HCT116 (cell line): Measurements from ENCODE around the gene DPY19L2. TPM values are rescaled to one million over a fixed set of nuclear protein-coding genes. Genes with fewer than 3 reads are reported as not detected.
"Not testable (repeated sequence)": the region's sequence is repeated elsewhere in the genome, so short reads cannot be mapped to it uniquely, and the experiment has no call there.

Experiments
- ATAC-seq: fragments of 200-7000 bp; cut with Tn5 transposase; 2 replicates; pipeline ENCODE4 v1.9.1; 2020; ENCODE audit warnings: mild to moderate bottlenecking, moderate library complexity
- BruUV-seq: library from RNA; stranded (reverse); fragments of 400-500 nt; replicated peaks from 2 replicates; lab custom pipeline; 2021; lab: Mats Ljungman, UMichigan
- CTCF ChIA-PET: fragments of 300-600 bp; sonication (Branson Sonifier 250); formaldehyde crosslinking; loops from one replicate; lab custom pipeline; 2021; ENCODE audit warnings: antibody characterized with exemption; lab: Charles Lee
- POLR2A ChIA-PET: fragments of 300-600, 350-600 bp; sonication (Branson Sonifier 250); formaldehyde crosslinking; loops from one replicate; lab custom pipeline; 2021; ENCODE audit warnings: antibody characterized with exemption; lab: Charles Lee
- RAD21 ChIA-PET, 2 experiments: fragments of 300-600 bp; sonication (Branson Sonifier 250); formaldehyde crosslinking; loops; one replicate each; lab custom pipeline; 2023; ENCODE audit warnings: low total read pairs in 2 of 2; ENCODE audit not compliant: uncharacterized antibody in 2 of 2, unreplicated experiment in 2 of 2, low non-redundant PET in 1 of 2; lab: Charles Lee
- DNase-seq: peaks from one replicate; pipeline ENCODE4 v3.0.0-alpha.2; 2010; ENCODE audit warnings: low read depth, low spot score
- H2AFZ ChIP-seq: fragments of 200-600 bp; shearing (Covaris generic), sonication (generic); 2 replicates; pipeline ENCODE4 v1.6.1; 2017; ENCODE audit warnings: low read depth, mixed run types, mixed read lengths, antibody characterized with exemption, low read length; ENCODE audit not compliant: poor library complexity, severe bottlenecking
- H3K27ac ChIP-seq: 2 replicates; pipeline ENCODE4 v1.5.1; 2012; ENCODE audit warnings: low read depth, low read length
- H3K27me3 ChIP-seq: fragments of 200-600 bp; sonication (generic); 2 replicates; pipeline ENCODE4 v1.6.1; 2016; ENCODE audit warnings: mixed run types, low read length, mixed read lengths; ENCODE audit not compliant: insufficient read depth
- H3K36me3 ChIP-seq, 2 experiments: fragments of 200-500 bp in 1 of 2; fragments of 200-600 bp in 1 of 2; sonication (Bioruptor generic) in 1 of 2; sonication (generic) in 1 of 2; 2 replicates each; pipeline versions ENCODE4 v1.5.1 to v1.6.1; 2014 to 2016; ENCODE audit warnings: low read length in 2 of 2, inconsistent platforms in 1 of 2, mixed read lengths in 1 of 2, mixed run types in 1 of 2; ENCODE audit not compliant: insufficient read depth in 2 of 2, control insufficient read depth in 1 of 2
- H3K4me1 ChIP-seq, 2 experiments: fragments of 200-600 bp in 1 of 2; sonication (generic) in 1 of 2; 2 replicates each; pipeline versions ENCODE4 v1.5.1 to v1.6.1; 2012 to 2017; ENCODE audit warnings: low read length in 2 of 2, inconsistent platforms in 1 of 2, mild to moderate bottlenecking in 1 of 2, mixed read lengths in 1 of 2, mixed run types in 1 of 2, moderate library complexity in 1 of 2; ENCODE audit not compliant: insufficient read depth in 2 of 2, control insufficient read depth in 1 of 2
- H3K4me2 ChIP-seq: fragments of 200-600 bp; sonication (generic); 2 replicates; pipeline ENCODE4 v1.6.1; 2017; ENCODE audit warnings: mixed run types, low read length, mixed read lengths
- H3K4me3 ChIP-seq, 2 experiments: fragments of 200-600 bp in 1 of 2; sonication (generic) in 1 of 2; replicated peaks in 1 of 2; 2 replicates each; pipeline ENCODE4 v1.5.1; 2011 to 2016; ENCODE audit warnings: low read length in 2 of 2, control low read depth in 1 of 2, low read depth in 1 of 2, mild to moderate bottlenecking in 1 of 2, mixed read lengths in 1 of 2, mixed run types in 1 of 2
- H3K79me2 ChIP-seq: fragments of 200-600 bp; sonication (generic); 2 replicates; pipeline ENCODE4 v1.6.1; 2017; ENCODE audit warnings: mild to moderate bottlenecking, mixed run types, low read length, moderate library complexity, mixed read lengths; ENCODE audit not compliant: insufficient read depth
- H3K9ac ChIP-seq: fragments of 200-600 bp; sonication (generic); 2 replicates; pipeline ENCODE4 v1.6.1; 2016; ENCODE audit warnings: low read length, mixed read lengths
- H3K9me2 ChIP-seq: fragments of 200-600 bp; sonication (generic), shearing (Covaris generic); 2 replicates; pipeline ENCODE4 v1.6.1; 2017; ENCODE audit warnings: mixed run types, mild to moderate bottlenecking, moderate library complexity; ENCODE audit not compliant: insufficient read depth
- H3K9me3 ChIP-seq, 2 experiments: fragments of 200-500 bp in 1 of 2; fragments of 200-600 bp in 1 of 2; sonication (Bioruptor generic) in 1 of 2; sonication (generic) in 1 of 2; 2 replicates each; pipeline ENCODE4 v1.6.1; 2014 to 2017; ENCODE audit warnings: low read length in 2 of 2, mixed read lengths in 2 of 2, inconsistent platforms in 1 of 2, low read depth in 1 of 2, mild to moderate bottlenecking in 1 of 2, mixed run types in 1 of 2, moderate library complexity in 1 of 2; ENCODE audit not compliant: control insufficient read depth in 1 of 2, insufficient read depth in 1 of 2
- H4K20me1 ChIP-seq: fragments of 200-600 bp; sonication (generic), shearing (Covaris generic); 2 replicates; pipeline ENCODE4 v1.6.1; 2017; ENCODE audit warnings: mixed run types, mild to moderate bottlenecking, moderate library complexity; ENCODE audit not compliant: insufficient read depth
- CBX3 ChIP-seq: IDR thresholded peaks from 2 replicates; pipeline ENCODE4 v1.6.1; 2012; ENCODE audit warnings: low read depth
- CTCF ChIP-seq, 3 experiments: fragments of 200-600 bp in 1 of 3; sonication (generic) in 1 of 3; IDR thresholded peaks in 2 of 3; conservative IDR thresholded peaks in 1 of 3; 2 replicates each; pipeline ENCODE4 v1.5.1; 2012 to 2017; ENCODE audit warnings: low read depth in 2 of 3, low read length in 2 of 3, antibody characterized with exemption in 1 of 3, borderline replicate concordance in 1 of 3, control low read depth in 1 of 3, mild to moderate bottlenecking in 1 of 3, mixed read lengths in 1 of 3, mixed run types in 1 of 3, moderate library complexity in 1 of 3; ENCODE audit not compliant: insufficient read depth in 1 of 3
- ELF1 ChIP-seq: IDR thresholded peaks from 2 replicates; pipeline ENCODE4 v1.6.1; 2012; ENCODE audit warnings: low read depth, borderline replicate concordance
- REST ChIP-seq: IDR thresholded peaks from 2 replicates; pipeline ENCODE4 v1.6.1; 2012; ENCODE audit warnings: low read depth
- intact Hi-C: fragments of 100-400 bp; cut with micrococcal nuclease; formaldehyde crosslinking; loops from 2 replicates; pipeline ENCODE4 v1.10.0; 2022
- total RNA-seq: library from RNA; stranded (reverse); gene quantifications from one replicate; pipeline ENCODE4 v1.2.1, GENCODE V29; 2021; ENCODE audit not compliant: unreplicated experiment
- TF ChIP-seq, protein P1 (sequence below): IDR thresholded peaks from 2 replicates; pipeline ENCODE4 v1.6.1; 2012

Gene DPY19L2
- total RNA-seq, 1 experiment from 2014 or later: not detected

- TF ChIP-seq REST (no peak), ELF1 (no peak), CTCF (IDR thresholded peaks at IDR 0.05 in 2 of 3, conservative IDR thresholded peaks at IDR 0.05 in 1 of 3; ENCODE audit: borderline replicate concordance in 1 of 3, insufficient read depth in 1 of 3, low read depth in 2 of 3, low read length in 2 of 3) (no peak), CBX3 (no peak)
- TF ChIP-seq, protein P1, sequence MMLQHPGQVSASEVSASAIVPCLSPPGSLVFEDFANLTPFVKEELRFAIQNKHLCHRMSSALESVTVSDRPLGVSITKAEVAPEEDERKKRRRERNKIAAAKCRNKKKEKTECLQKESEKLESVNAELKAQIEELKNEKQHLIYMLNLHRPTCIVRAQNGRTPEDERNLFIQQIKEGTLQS: no peak
Measured at GRCh38 chr12:63706336-63706735, 38.0 kb upstream of the DPY19L2 start (continued).

DNA sequence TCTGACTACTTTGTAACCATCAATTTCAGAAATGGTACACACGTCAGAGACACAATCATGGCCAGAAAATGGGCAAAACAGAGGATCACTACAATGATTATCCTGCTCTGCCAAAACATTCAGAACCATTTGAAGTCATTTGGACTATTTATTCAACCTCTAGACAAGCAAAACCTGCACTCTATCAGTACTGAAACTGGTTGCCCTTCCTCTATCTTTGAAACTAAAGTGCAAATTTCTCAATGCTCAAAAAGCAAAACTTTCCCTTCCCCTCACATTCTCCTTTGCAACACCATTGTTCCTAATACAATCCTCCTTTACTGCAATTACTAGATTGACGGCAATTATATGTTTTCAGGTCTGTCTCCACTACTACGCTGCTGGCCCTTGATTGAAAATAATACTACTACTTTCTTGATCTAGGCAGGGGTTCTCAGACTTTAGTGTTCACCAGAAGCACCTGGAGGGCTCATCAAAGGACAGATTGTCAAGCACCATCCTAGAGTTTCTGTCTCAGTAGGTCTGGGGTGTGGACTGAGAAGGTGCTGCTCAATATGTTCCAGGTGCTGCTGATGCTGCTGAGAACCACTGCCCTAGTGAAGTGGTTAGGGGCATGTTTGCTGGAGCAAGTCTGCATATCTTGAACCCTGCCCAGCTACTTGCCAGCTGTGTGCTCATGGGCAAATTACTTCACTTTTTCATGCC is 31.5 kb upstream of the DPY19L2 start:
- H3K4me2 ChIP-seq, DNase-seq, BruUV-seq, H3K4me3 ChIP-seq, CTCF ChIA-PET, H4K20me1 ChIP-seq, H3K27ac ChIP-seq, H3K27me3 ChIP-seq, H3K79me2 ChIP-seq, RAD21 ChIA-PET, intact Hi-C loops, H3K4me1 ChIP-seq, H3K9me3 ChIP-seq, H3K9me2 ChIP-seq, H3K36me3 ChIP-seq, H2AFZ ChIP-seq, POLR2A ChIA-PET, ATAC-seq, H3K9ac ChIP-seq: not testable (repeated sequence)

- DNase-seq, ATAC-seq, POLR2A ChIA-PET: not testable (repeated sequence)
Measured at GRCh38 chr12:63699011-63699410, 30.7 kb upstream of the DPY19L2 start.

More at GRCh38 chr12:63699011-63699410, 30.7 kb upstream of the DPY19L2 start:
- H3K4me3 ChIP-seq, H3K4me1 ChIP-seq, intact Hi-C loops, H3K27me3 ChIP-seq, BruUV-seq, H3K9ac ChIP-seq, H3K9me2 ChIP-seq, H3K36me3 ChIP-seq, H3K4me2 ChIP-seq, RAD21 ChIA-PET, H3K9me3 ChIP-seq, CTCF ChIA-PET, H2AFZ ChIP-seq, H4K20me1 ChIP-seq, H3K27ac ChIP-seq, H3K79me2 ChIP-seq: not testable (repeated sequence)
